ENCODE data around the gene RHBG.

Gene RHBG

DNA sequence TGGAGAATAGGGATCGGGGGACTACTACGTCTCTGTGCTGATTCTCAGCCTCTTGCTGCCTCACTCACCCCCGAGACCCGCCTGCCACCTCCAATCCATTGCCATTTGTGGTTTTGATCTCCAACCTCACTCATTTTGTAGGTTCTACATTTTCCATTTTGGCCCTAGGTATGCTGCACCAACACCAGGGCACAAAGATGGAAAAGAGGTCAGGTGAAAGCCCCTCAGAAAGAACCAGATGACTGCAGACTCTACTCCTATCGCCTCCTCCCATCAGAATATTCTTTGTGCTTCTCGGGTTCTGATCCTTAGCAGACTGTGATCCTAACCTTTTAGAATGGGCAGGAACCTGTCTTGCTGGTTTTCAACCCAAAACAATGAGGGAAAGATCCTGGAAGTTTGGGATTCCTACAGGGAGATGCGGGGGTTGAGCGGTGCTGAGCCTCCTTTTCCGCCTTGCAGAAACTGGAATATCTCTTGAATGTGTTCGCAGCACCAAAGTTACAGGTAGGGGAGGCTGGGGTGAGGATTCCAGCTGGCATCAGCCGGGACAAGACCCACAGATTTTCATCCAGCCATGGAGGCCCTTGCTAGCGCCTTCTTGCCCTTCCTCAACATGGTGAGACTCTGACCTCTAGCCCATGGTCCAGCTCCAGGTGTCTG is 53.1 kb downstream of the RHBG start:
- H3K27me3 ChIP-seq (ENCODE audit: insufficient read depth, low read length): peaks cover 95% of the 10 kb centered on the region
- H3K9me3 ChIP-seq (ENCODE audit: low read length): peaks cover 8% of the 10 kb centered on the region
- no peak overlapping the region for H2AFZ ChIP-seq (ENCODE audit: low read depth, low read length)
- H3K36me3 ChIP-seq (ENCODE audit: insufficient read depth, low read length): no peaks in the 10 kb centered on the region
- peaks cover 4% of the 10 kb centered on the region for H3K4me1 ChIP-seq (ENCODE audit: insufficient read depth, low read length)
- no peak overlapping the region for H3K4me3 ChIP-seq (ENCODE audit: low read length)

DNA sequence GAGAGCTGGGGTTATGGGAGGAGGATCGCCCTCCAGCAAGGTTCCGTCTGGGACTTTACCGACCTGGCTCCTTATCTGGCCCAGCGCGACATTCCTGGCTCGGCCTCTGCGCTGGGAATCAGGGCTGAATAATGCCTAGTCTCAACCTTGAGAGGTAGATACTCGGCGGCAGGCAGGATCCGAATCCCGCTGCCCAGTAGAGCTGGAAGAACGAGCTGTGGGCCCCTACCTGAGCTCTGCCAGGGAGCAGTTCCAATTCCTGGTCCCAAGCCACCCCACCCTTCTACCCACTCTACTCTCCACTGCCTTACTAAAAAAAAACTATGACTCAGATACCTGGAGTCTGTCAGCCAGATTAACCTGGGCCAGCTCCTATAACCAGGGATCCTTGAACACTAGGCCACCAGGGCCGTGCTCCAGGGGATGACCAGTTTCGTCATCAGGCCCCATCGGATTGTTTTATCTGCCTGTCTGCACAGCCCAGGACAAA is 53.6 kb downstream of the RHBG start:
- Histone ChIP-seq H3K36me3 (ENCODE audit: insufficient read depth, low read length) (no peaks in the 10 kb centered on the region), H3K27me3 (ENCODE audit: insufficient read depth, low read length) (peaks cover 94% of the 10 kb centered on the region), H3K4me1 (ENCODE audit: insufficient read depth, low read length) (peaks cover 4% of the 10 kb centered on the region), H3K9me3 (ENCODE audit: low read length) (peaks cover 8% of the 10 kb centered on the region), H3K4me3 (ENCODE audit: low read length) (no peak overlapping the region), H2AFZ (ENCODE audit: low read depth, low read length) (no peak overlapping the region)

DNA sequence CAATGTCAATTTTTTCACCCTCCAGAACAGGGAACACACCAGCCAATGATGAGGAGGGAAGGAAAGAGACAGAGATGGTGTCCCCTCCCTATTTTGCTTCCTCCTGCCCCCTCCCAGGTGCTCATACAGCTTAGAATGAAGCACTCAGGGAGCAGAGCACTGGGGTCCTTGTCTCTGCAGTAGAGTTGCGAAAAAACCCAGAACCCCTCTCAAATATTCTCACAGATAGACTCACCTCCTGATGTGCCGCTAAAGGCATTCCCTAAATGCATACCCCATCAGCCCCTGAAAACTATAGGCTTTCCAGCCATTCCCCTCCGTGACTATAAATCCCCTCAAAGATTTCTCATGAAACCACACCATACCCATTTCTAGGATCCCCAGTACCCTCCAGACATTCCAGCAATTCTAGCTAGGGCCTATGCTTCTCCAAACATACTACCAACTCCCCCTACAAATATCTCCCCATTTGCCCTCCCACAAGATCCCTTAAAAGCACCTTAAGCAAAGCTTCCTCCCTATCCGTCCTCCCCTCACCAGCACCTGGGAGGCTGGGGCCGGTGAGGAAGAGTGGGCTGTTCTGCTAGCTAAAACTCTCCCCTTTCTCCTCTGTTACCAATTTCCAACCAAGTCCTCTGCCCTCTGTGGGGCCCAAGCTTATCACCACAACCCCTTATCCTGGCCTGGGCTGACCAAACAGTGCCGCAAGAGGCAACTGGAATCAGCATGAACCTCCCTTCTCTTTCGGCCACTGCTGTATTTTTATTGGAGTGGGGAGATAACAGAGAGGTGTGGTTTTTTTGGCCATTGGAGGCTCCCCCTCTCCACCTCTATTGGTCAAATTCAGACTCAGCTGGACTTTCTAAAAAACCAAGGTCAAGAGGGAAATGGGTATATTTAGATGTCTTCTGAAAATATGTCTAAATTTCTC is 54.7 kb downstream of the RHBG start:
- H3K27me3 ChIP-seq (ENCODE audit: insufficient read depth, low read length): peaks cover 94% of the 10 kb centered on the region

DNA sequence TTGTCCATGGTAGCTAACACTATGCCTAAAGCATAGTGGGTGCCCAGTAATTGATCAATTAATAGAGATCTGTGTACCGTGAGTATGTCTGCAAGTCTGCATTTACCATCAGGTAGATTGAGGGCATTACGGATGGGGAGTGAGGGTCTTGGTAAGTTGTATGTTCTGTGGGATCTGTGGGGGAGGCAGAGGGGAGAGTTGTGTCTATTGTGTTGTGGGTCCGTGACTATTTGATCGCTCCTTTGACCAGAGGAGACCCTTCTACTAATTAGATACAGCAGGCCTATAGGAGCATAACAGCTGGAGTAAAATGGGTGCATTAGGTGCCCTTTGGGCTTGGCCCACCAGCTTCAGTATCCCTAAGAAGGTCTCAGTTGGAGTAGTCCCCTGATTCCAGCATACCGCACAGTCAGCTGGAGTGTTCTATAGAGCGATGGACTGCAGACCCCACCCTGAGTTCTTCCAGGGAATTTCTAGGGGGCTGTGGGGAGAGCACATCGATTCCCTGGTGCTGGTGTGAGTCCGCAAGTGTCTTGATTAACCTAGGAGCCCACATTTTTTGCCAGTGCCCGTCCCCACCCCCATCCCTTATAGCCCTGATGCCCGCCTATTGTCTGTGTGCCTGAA is 55.9 kb downstream of the RHBG start:
- H3K27me3 ChIP-seq (ENCODE audit: insufficient read depth, low read length): peaks cover 94% of the 10 kb centered on the region
- H3K4me3 ChIP-seq (ENCODE audit: low read length): no peak overlapping the region
- H3K9me3 ChIP-seq (ENCODE audit: low read length): peaks cover 8% of the 10 kb centered on the region
- H3K4me1 ChIP-seq (ENCODE audit: insufficient read depth, low read length): peaks cover 14% of the 10 kb centered on the region
- H3K36me3 ChIP-seq (ENCODE audit: insufficient read depth, low read length): no peaks in the 10 kb centered on the region
- H2AFZ ChIP-seq (ENCODE audit: low read depth, low read length): no peak overlapping the region

More for the DNA sequence above, 54.7 kb downstream of the RHBG start:
- H3K4me1 ChIP-seq (ENCODE audit: insufficient read depth, low read length): peaks cover 4% of the 10 kb centered on the region
- no peak overlapping the region for H2AFZ ChIP-seq (ENCODE audit: low read depth, low read length)
- H3K9me3 ChIP-seq (ENCODE audit: low read length): peaks cover 8% of the 10 kb centered on the region
- H3K4me3 ChIP-seq (ENCODE audit: low read length): no peak overlapping the region
- H3K36me3 ChIP-seq (ENCODE audit: insufficient read depth, low read length): no peaks in the 10 kb centered on the region

DNA sequence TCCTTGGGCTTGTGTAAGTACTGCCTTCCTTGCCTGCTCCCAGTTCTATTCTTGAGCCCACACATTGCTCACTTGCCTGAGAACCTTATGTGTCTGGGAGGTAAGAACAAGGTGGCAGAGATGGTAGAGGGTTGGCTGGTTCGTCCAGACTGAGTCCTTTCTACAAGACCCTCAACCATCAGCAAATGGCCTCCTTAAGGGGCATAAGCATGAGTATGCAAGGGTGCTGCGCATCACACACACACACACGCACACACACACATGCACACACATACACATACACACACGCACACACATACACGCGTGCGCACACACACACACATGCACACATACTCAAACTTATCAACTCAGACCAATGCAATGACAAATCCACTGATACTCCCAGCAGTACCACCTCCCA is 56.9 kb downstream of the RHBG start:
- Histone ChIP-seq H3K9me3 (ENCODE audit: low read length) (peaks cover 8% of the 10 kb centered on the region), H3K36me3 (ENCODE audit: insufficient read depth, low read length) (no peaks in the 10 kb centered on the region), H3K27me3 (ENCODE audit: insufficient read depth, low read length) (peaks cover 84% of the 10 kb centered on the region), H3K4me3 (ENCODE audit: low read length) (no peak overlapping the region), H3K4me1 (ENCODE audit: insufficient read depth, low read length) (peaks cover 22% of the 10 kb centered on the region), H2AFZ (ENCODE audit: low read depth, low read length) (no peak overlapping the region)

DNA sequence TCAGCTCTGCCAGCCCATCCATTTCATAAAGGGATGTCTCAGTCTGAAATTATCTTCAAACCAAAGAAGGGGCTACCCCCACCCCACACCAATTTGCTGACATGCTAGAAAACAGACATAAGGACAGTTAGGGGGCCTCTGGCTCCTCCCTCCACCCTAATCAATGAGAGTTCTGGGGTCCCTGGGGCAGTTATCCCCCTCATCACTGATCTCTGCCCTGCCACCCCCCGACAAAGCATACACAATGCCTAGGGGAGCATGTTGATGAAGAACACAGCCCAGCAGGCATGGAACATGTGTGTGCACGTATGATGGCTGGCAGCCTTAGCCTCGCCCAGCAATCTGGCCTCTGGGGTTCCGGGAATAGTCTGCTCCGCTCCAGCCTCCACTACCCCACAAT is 58.9 kb downstream of the RHBG start:
- Histone ChIP-seq H3K4me3 (ENCODE audit: low read length) (peak overlapping the region; percentile 35), H2AFZ (ENCODE audit: low read depth, low read length) (no peak overlapping the region), H3K4me1 (ENCODE audit: insufficient read depth, low read length) (peaks cover 37% of the 10 kb centered on the region), H3K9me3 (ENCODE audit: low read length) (peaks cover 6% of the 10 kb centered on the region), H3K27me3 (ENCODE audit: insufficient read depth, low read length) (peaks cover 83% of the 10 kb centered on the region), H3K36me3 (ENCODE audit: insufficient read depth, low read length) (no peaks in the 10 kb centered on the region)

DNA sequence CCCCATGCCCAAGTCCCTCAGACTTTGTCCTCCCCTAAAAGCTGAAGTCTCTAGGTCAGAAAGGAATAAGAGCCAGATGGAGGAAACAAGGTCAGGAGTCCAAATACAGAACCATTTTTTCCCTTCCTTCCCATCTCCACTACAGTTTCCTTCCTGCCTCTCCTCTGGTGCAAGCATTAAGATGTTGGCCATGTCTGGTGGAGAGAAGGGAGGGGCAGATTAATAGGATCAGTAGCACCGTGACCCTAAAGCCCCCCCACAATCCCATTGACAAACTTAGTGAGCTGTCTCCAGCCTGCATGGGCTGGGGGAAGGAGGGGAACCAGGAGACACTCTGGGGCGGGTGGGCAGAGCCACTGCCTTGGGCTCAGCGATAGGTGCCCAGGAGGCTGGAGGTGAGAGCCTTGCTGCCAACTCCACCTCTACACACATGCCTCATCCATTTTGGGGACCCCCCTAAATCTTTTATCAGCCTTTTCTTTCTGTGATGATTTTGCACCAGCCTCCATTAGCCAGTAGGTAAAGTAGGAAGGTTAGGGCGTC is 59.8 kb downstream of the RHBG start:
- peak overlapping the region; percentile 35 for H3K4me3 ChIP-seq (ENCODE audit: low read length)
- H3K9me3 ChIP-seq (ENCODE audit: low read length): peaks cover 6% of the 10 kb centered on the region

DNA sequence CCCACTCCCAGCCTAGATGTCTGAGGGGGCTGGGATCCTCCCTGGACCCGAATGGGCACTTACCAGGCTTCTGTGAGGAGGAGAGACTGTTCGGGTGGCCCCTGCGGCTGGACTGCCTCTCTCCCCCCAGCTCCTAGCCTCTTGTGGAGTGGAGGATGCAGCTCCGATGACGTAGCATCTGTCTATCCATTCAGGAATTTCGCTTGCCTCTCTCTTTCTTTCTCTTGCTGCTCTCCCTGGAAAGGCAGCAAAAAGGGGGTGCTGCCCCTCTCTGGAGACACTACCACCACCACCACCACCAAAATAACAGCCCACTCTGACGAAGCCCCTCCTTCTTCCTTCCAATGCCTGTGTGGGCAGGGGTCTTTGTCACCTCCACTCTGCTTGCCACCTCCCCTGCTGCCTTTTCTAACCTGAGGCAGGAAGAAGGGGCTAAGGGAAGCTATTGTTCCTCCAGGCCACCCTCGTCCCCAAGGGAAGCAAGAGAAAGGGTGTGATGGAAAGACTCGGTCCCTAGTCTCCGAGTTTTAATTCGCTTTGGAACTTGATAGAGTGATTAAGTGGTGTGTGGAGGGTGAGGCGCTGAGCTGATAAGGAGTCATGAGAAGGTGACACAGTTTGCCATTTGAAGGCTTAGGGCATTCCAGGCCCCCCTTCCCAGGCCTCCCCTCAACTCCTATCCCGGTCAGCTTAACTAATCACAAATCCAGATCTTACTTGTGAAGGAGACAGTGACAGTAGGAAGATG is 60.5 kb downstream of the RHBG start:
- peaks cover 6% of the 10 kb centered on the region for H3K9me3 ChIP-seq (ENCODE audit: low read length)
- H2AFZ ChIP-seq (ENCODE audit: low read depth, low read length): no peak overlapping the region
- H3K36me3 ChIP-seq (ENCODE audit: insufficient read depth, low read length): no peaks in the 10 kb centered on the region
- H3K4me1 ChIP-seq (ENCODE audit: insufficient read depth, low read length): peaks cover 37% of the 10 kb centered on the region
- H3K4me3 ChIP-seq (ENCODE audit: low read length): peak overlapping the region; percentile 35
- peaks cover 83% of the 10 kb centered on the region for H3K27me3 ChIP-seq (ENCODE audit: insufficient read depth, low read length)

More for the DNA sequence above, 59.8 kb downstream of the RHBG start:
- Histone ChIP-seq H3K4me1 (ENCODE audit: insufficient read depth, low read length) (peaks cover 37% of the 10 kb centered on the region), H3K27me3 (ENCODE audit: insufficient read depth, low read length) (peaks cover 83% of the 10 kb centered on the region), H2AFZ (ENCODE audit: low read depth, low read length) (no peak overlapping the region), H3K36me3 (ENCODE audit: insufficient read depth, low read length) (no peaks in the 10 kb centered on the region)

DNA sequence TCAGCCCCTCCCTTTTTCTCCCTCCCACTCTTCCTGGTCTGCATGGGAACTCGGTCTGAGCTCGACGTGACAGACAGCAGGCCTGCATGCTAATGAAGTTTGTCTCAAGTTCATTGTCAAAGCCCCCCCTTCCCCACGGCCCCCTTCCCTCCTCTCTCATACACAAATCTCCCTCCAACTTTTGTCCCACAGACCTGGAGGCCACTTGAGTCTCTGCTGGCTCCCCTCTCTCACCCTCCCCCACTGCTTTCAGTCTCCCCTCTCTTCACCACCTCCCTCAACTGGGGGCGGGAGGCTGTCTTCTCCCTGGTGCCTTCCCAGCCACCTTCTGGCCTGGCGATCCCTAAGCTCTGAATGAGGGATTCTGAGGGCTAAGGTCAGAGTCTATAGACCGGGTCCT is 61.3 kb downstream of the RHBG start:
- peaks cover 39% of the 10 kb centered on the region for H3K4me1 ChIP-seq (ENCODE audit: insufficient read depth, low read length)
- H2AFZ ChIP-seq (ENCODE audit: low read depth, low read length): no peak overlapping the region
- no peak overlapping the region for H3K4me3 ChIP-seq (ENCODE audit: low read length)
- no peaks in the 10 kb centered on the region for H3K36me3 ChIP-seq (ENCODE audit: insufficient read depth, low read length)
- H3K27me3 ChIP-seq (ENCODE audit: insufficient read depth, low read length): peaks cover 83% of the 10 kb centered on the region
- H3K9me3 ChIP-seq (ENCODE audit: low read length): peaks cover 6% of the 10 kb centered on the region

DNA sequence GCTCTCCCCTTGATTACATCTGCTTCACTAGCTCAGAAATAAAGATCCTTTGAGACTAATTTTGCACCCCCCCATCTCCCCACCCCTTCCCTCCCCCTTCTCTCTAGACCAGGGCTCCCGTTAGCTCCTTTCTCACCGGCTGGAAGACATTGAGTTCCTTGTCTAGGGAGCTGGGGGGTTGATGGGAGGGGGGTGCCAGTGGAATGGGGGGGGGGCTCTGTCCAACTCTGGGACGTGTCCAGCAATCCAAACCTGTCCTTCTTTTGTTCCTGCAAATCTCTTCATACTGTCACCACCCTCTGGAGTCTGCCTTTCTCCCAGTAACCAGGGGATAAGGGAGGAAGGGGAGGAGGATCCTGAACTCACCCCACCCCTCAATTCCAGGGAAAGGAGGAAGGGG is 61.9 kb downstream of the RHBG start:
- H3K4me3 ChIP-seq (ENCODE audit: low read length): peak overlapping the region; percentile 1

DNA sequence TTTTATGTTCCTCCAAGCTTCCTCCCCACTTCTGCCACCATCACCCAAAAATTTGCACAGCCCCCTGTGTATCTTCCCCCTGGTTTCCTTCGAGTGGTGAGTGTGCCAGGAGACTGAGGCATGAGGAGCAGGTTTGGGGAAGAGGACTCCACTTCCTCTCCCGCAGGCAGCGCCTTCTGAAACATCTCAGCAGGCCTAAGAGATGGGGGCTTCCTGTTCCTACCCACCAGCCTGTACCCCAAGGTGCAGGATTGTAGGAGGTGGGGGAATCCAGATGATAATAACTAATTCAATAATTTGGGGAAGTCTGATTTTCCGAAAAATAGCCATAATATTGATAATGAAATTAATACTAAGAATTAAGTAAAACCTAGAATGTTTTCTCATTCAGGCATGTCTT is 62.4 kb downstream of the RHBG start:
- Histone ChIP-seq H3K4me3 (ENCODE audit: low read length) (peak overlapping the region; percentile 1), H3K4me1 (ENCODE audit: insufficient read depth, low read length) (peaks cover 43% of the 10 kb centered on the region), H2AFZ (ENCODE audit: low read depth, low read length) (no peak overlapping the region), H3K27me3 (ENCODE audit: insufficient read depth, low read length) (peaks cover 86% of the 10 kb centered on the region), H3K9me3 (ENCODE audit: low read length) (peaks cover under 1% of the 10 kb centered on the region), H3K36me3 (ENCODE audit: insufficient read depth, low read length) (no peaks in the 10 kb centered on the region)

More for the DNA sequence above, 61.9 kb downstream of the RHBG start:
- Histone ChIP-seq H2AFZ (ENCODE audit: low read depth, low read length) (no peak overlapping the region), H3K4me1 (ENCODE audit: insufficient read depth, low read length) (peaks cover 41% of the 10 kb centered on the region), H3K36me3 (ENCODE audit: insufficient read depth, low read length) (no peaks in the 10 kb centered on the region), H3K9me3 (ENCODE audit: low read length) (peaks cover 5% of the 10 kb centered on the region), H3K27me3 (ENCODE audit: insufficient read depth, low read length) (peaks cover 86% of the 10 kb centered on the region)

Measured in neuron (in vitro differentiated cells).